HG03457 (cell line): ENCODE data around the gene DDX50.
"Not testable (repeated sequence)": the region's sequence is repeated elsewhere in the genome, so short reads cannot be mapped to it uniquely, and the experiment has no call there.

ENCODE experiments used
- ATAC-seq: cut with Tn5 transposase; IDR thresholded peaks from one replicate; pipeline ENCODE4 v1.9.1; 2021; ENCODE audit warnings: moderate number of reproducible peaks; ENCODE audit not compliant: unreplicated experiment

DDX50 gene

GRCh38 chr10:68899186-68899745, 1.8 kb upstream of the DDX50 start:
- ATAC-seq = no peak

DNA sequence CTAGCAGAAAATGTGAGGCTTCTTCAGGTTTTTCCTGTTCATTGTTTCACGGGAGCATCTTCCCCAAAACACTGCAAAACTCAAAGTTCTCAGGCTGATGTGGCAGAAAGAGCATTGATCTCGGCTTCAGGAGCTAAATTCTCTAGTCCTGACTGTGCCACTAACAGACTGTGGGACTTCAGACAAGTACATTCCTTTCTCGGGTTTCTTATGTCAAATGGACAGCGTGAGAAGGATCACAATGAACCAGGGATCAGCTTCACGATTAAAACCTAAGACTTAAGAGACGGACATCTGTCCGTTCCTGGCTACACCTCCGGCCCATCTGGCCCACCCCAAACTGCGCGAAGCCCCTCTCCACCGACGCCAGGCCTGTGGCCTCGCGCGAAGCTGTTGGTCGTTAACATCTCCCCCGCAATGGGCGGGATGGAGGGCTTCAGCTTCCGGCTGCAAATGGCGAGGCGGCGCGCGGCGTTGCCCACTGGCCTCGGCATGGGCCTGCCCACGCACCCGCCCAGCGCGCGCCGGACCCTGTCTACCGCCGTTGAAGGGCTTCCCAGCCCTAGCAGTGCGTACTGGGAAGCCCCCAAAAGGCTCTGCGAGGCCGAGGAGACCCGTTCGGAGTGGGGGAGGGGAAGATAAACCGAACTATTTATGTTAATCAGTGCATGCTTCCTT, 549 bp upstream of the DDX50 start:
- ATAC-seq = no peak

- ATAC-seq = no peak
Measured at GRCh38 chr10:68902382-68902781, 1.3 kb downstream of the DDX50 start.

GRCh38 chr10:68924593-68924992, 23.5 kb downstream of the DDX50 start:
- no peak for ATAC-seq

DNA sequence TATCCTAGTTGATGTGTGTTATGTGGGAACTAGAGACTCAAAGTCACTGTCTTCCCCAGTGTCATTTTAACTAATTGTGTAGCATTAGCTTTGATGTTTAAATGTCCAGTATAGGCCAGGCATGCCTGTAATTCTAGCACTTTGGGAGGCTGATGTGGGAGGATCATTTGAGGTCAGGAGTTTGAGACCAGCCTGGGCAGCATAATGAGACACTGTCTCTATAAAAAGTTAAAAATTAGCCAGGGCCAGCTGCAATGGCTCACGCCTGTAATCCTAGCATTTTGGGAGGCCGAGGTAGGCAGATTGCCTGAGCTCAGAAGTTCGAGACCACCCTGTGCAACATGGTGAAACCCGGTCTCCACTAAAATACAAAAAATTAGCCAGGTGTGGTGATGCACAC, 24.4 kb downstream of the DDX50 start:
- ATAC-seq = no peak

DNA sequence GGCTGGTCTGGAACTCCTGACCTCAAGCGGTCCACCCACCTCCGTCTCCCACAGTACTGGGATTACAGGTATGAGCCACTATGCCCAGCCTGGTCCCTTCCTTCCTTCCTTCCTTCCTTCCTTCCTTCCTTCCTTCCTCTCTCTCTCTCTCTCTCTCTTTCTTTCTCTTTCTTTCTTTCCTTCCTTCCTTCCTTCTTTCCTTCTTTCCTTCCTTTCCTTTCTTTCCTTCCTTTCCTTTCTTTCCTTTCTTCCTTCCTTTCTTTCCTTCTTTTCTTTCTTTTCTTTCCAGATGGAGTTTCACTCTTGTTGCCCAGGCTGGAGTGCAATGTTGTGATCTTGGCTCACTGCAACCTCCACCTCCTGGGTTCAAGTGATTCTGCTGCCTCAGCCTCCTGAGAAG, 28.0 kb downstream of the DDX50 start:
- not testable (repeated sequence) for ATAC-seq

DNA sequence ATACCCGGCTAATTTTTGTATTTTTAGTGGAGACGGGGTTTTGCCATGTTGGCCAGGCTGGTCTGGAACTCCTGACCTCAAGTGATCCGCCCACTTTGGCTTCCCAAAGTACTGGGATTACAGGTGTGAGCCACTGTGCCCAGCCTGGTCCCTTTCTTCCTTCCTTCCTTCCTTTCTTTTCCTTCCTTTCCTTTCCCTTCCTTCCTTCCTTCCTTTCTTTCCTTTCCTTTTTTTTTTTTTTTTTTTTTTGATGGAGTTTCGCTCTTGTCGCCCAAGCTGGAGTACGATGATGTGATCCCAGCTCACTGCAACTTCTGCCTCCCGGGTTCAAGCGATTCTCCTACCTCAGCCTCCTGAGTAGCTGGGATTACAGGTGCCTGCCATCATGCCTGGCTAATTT, 28.8 kb downstream of the DDX50 start:
- ATAC-seq = not testable (repeated sequence)

DNA sequence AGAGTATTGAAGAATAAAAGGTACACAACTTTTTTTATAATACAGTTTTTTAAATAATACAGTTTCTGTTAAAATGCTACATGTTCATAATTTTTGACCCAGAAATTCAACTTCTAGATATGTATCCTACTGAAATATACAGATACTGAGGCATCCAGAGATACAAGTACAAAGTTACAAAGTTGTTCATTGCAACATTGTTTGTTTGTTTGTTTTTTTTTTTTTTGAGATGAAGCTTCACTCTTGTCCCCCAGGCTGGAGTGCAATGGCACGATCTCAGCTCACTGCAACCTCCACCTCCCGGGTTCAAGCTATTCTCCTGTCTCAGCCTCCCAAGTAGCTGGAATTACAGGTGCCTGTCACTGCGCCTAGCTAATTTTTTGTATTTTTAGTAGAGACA, 31.7 kb downstream of the DDX50 start:
- not testable (repeated sequence) for ATAC-seq

GRCh38 chr10:68934994-68935393, 33.9 kb downstream of the DDX50 start:
- no peak for ATAC-seq

DNA sequence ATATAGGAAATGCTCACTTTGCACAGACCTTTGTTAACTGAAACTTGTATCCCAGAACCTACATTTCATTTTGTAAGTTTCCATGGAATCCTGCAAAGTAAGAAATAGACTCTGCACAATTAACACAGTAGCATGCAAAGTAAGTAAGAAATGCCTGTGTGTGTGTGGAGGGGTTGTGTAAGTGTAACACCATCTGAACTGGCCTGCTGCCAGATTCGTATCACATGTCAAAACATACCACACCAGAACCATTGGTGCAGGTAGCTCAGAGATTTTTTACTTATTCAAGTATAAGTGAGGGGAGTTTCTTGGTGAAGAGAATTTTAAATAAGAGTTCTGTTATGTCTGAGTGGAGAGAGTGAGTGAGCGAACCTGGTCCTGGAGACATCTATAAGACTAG, 37.0 kb downstream of the DDX50 start:
- ATAC-seq = no peak

DNA sequence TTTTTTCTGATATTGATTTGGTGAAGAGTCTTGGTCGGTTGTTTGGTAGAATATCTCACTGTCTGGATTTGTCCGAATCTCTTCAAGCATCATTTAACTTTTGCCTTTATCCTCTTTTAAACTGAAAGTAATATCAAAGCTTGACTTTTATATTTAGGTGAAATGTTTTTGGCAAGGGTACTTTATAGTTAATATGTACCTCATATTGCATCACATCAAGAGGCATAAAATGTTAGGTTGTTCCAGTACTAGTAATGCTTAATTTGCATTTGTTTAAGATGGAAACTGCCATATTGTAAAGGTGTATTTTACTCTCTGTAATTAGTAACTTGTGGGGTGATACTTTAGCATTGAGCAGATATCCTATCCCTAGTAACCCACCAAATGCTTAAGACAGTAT, 37.8 kb downstream of the DDX50 start:
- no peak for ATAC-seq

DNA sequence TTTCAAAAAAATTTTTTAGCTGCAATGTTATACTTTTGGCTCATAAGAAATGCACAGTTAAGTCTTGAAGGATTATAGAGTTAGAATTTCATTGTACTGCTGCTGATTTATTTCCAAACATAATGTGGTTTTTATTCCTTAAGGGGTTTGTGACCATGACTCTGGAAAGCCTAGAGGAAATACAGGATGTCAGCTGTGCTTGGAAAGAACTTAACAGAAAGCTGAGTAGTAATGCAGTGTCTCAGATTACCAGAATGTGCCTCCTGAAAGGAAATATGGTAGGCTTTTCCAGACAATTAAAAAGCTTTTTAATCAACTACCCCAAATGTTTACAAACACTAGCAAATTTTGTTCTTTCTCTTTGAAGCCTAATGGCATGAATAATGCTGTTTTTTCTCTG, 39.8 kb downstream of the DDX50 start:
- not testable (repeated sequence) for ATAC-seq

DNA sequence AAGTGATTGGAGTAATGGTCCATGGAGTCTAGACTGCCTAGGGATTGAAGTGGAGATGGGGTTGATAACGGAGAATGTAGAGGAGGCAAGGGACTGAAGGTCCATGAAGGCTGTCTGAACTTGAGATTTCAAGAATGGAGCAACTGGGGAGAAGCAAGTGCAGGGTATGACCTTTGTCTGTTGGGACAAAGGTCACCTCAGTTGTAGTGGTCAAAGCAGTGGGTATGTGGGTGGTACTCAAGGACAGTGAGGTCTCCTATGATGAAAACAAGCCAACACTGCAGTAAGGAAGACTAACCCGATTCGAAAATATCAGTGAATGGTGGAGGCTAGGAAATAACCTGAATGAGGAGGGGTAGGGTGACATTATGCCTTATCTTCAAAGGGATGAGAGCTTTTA, 49.5 kb downstream of the DDX50 start:
- no peak for ATAC-seq

- ATAC-seq = no peak
Measured at GRCh38 chr10:68954904-68955303, 53.8 kb downstream of the DDX50 start.

DNA sequence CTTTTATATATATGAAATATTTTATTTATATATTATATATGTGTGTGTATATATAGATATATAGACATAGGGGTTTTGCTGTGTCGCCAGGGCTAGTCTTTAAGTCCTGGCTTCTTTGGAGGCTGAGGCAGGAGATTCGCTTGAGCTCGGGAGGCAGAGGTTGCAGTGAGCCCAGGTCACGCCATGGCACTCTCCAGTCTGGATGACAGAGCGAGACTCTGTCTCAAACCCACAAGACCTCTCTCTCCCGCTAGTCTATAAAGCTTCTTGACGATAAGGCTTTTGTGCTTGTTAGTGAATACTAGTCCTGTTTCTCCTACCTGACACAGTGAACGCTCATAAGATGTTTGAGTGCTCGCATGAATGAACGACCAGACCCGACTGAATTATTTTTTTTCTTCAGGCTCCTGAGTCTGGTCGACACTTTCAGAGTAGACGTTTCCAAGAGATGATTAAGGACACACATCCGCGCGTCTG, 54.3 kb downstream of the DDX50 start:
- no peak for ATAC-seq

- peak; percentile 70 for ATAC-seq
Measured at GRCh38 chr10:68955832-68956532, 54.9 kb downstream of the DDX50 start, which contains the start of gene DDX21. TSS of gene DDX21 (plus strand) at chr10:68956170. CDS start at chr10:68956226, 56 bp downstream.

DNA sequence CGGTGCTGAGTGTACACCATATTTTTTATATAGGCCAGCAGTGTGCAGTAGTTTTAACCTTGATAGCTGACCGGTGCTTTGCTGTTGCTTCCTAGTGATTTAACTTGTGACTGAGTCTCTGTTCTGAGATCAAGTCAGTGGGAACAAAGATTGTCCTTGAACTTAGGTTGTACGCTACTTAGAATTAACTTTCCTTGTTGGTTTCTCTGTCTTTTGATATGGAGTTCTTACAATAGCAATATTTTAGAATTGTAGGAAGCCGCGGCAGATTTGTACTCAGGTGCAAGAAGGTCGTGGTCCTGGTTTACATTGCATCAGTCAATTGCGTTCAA, 56.1 kb downstream of the DDX50 start:
- no peak for ATAC-seq

- ATAC-seq = no peak
Measured at GRCh38 chr10:68957654-68958053, 56.5 kb downstream of the DDX50 start.

GRCh38 chr10:68959695-68960527, 58.8 kb downstream of the DDX50 start:
- ATAC-seq = no peak

DNA sequence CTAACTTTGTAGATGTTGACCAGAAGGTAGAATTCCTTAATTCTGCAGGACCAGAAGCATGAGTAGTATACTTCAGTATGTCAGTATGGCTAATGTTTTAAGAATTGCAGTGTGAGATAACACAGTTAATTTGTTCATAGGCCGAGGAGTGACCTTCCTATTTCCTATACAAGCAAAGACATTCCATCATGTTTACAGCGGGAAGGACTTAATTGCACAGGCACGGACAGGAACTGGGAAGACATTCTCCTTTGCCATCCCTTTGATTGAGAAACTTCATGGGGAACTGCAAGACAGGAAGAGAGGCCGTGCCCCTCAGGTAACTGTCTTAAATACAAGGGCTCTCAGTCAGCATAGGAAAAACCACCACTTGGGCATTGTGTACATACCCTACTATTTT, 62.0 kb downstream of the DDX50 start:
- ATAC-seq = no peak

- ATAC-seq = no peak
Measured at GRCh38 chr10:68973975-68974374, 72.9 kb downstream of the DDX50 start.
